ENCODE data around the gene FBXL20. TPM values are rescaled to one million over a fixed set of nuclear protein-coding genes. Genes with fewer than 3 reads are reported as not detected.

The FBXL20 gene
- total and polyA plus RNA-seq, 2 donors (not counting 3 experiments of a cell fraction or from before 2014, with no cell fraction given) = 4.6 to 18.0 TPM

GRCh38 chr17:39359994-39360393 is 41.4 kb downstream of the FBXL20 start:
- no peaks in the 10 kb centered on the region for H3K9me3 ChIP-seq (replicated peaks; ENCODE audit: control insufficient read depth, insufficient read depth, low read length)
- intact Hi-C loops (cut with micrococcal nuclease) = no loop called here
- dilution Hi-C loops (cut with MboI; ENCODE audit: extremely low pct_ligation_motif_present, low sequenced_read_pairs) = no loop called here
- no peaks in the 10 kb centered on the region for H3K27me3 ChIP-seq (ENCODE audit: control insufficient read depth in 2 of 2, insufficient read depth in 2 of 2, low read length in 2 of 2)
- TF ChIP-seq POLR2A (IDR thresholded peaks at IDR 0.05; ENCODE audit: low read depth, low read length) (no peak), CTCF (IDR thresholded peaks at IDR 0.05; ENCODE audit: extremely low read depth in 1 of 2, insufficient read depth in 1 of 2, low read depth in 1 of 2, low read length in 2 of 2) (no peak), MAX (IDR thresholded peaks at IDR 0.05; ENCODE audit: insufficient read depth, insufficient read length) (no peak), JUN (IDR thresholded peaks at IDR 0.05; ENCODE audit: borderline replicate concordance, insufficient read depth, insufficient read length, low read depth) (no peak), MYC (IDR thresholded peaks at IDR 0.05; ENCODE audit: low read depth, low read length) (no peak)
- H4K20me1 ChIP-seq (replicated peaks; ENCODE audit: control insufficient read depth, extremely low read depth, insufficient read depth, low read length) = peaks cover 3% of the 10 kb centered on the region
- no peak overlapping the region for H3K9ac ChIP-seq (replicated peaks; ENCODE audit: extremely low read depth, insufficient read depth, low read length)
- no TSS peak for BruUV-seq (replicated peaks)
- H3K36me3 ChIP-seq (ENCODE audit: control insufficient read depth in 2 of 2, extremely low read depth in 1 of 2, insufficient read depth in 2 of 2, low read length in 2 of 2) = no peaks in the 10 kb centered on the region
- no peaks in the 10 kb centered on the region for H3K79me2 ChIP-seq (ENCODE audit: control insufficient read depth, insufficient read depth, low read length)
- no peak overlapping the region for H3K4me2 ChIP-seq (ENCODE audit: insufficient read depth, low read length)
- ChIA-PET CTCF (no interaction called here), POLR2A (no interaction called here)
- H3K4me3 ChIP-seq (replicated peaks in 1 of 3; ENCODE audit: insufficient read depth in 1 of 3, low read depth in 1 of 3, low read length in 3 of 3) = no peak overlapping the region
- no peak overlapping the region for H2AFZ ChIP-seq (ENCODE audit: low read depth, low read length)
- DNase-seq (ENCODE audit: low read depth, low spot score) = no peak
- no peak overlapping the region for H3K27ac ChIP-seq (ENCODE audit: insufficient read depth, low read depth, low read length)
- no peak for FAIRE-seq
- H3K4me1 ChIP-seq (ENCODE audit: control insufficient read depth, extremely low read depth, insufficient read depth, low read length) = no peaks in the 10 kb centered on the region
- H3K9me1 ChIP-seq (replicated peaks; ENCODE audit: control insufficient read depth, extremely low read depth, insufficient read depth, low read length) = no peaks in the 10 kb centered on the region

GRCh38 chr17:39357986-39358385 is 43.4 kb downstream of the FBXL20 start:
- Histone ChIP-seq H3K9me1 (replicated peaks; ENCODE audit: control insufficient read depth, extremely low read depth, insufficient read depth, low read length) (no peaks in the 10 kb centered on the region), H3K9ac (replicated peaks; ENCODE audit: extremely low read depth, insufficient read depth, low read length) (no peak overlapping the region), H3K4me3 (replicated peaks in 1 of 3; ENCODE audit: insufficient read depth in 1 of 3, low read depth in 1 of 3, low read length in 3 of 3) (no peak overlapping the region), H4K20me1 (replicated peaks; ENCODE audit: control insufficient read depth, extremely low read depth, insufficient read depth, low read length) (peaks cover 4% of the 10 kb centered on the region), H3K27me3 (ENCODE audit: control insufficient read depth in 2 of 2, insufficient read depth in 2 of 2, low read length in 2 of 2) (no peaks in the 10 kb centered on the region), H3K9me3 (replicated peaks; ENCODE audit: control insufficient read depth, insufficient read depth, low read length) (no peaks in the 10 kb centered on the region), H3K4me2 (ENCODE audit: insufficient read depth, low read length) (no peak overlapping the region), H3K27ac (ENCODE audit: insufficient read depth, low read depth, low read length) (no peak overlapping the region), H3K4me1 (ENCODE audit: control insufficient read depth, extremely low read depth, insufficient read depth, low read length) (no peaks in the 10 kb centered on the region), H3K36me3 (ENCODE audit: control insufficient read depth in 2 of 2, extremely low read depth in 1 of 2, insufficient read depth in 2 of 2, low read length in 2 of 2) (no peaks in the 10 kb centered on the region), H3K79me2 (ENCODE audit: control insufficient read depth, insufficient read depth, low read length) (no peaks in the 10 kb centered on the region), H2AFZ (ENCODE audit: low read depth, low read length) (no peak overlapping the region)
- ChIA-PET POLR2A (no interaction called here), CTCF (interaction anchor here (0.5 kb wide), 1 partner anchor 14 kb away, joined by 3 read pairs; no protein-coding TSS in a partner anchor)
- FAIRE-seq (no peak), DNase-seq (ENCODE audit: low read depth, low spot score) (no peak)
- BruUV-seq (replicated peaks) = no TSS peak
- intact Hi-C loops (cut with micrococcal nuclease) (no loop called here), dilution Hi-C loops (cut with MboI; ENCODE audit: extremely low pct_ligation_motif_present, low sequenced_read_pairs) (no loop called here)
- TF ChIP-seq MAX (IDR thresholded peaks at IDR 0.05; ENCODE audit: insufficient read depth, insufficient read length) = no peak

All from endothelial cell of umbilical vein (primary cell).